PC-3 (cell line): ENCODE results near the gene P2RY1. TPM values are rescaled to one million over a fixed set of nuclear protein-coding genes. Genes with fewer than 3 reads are reported as not detected.

ENCODE experiments used
- ATAC-seq: fragments of 200-7000 bp; cut with Tn5 transposase; 2 replicates; pipeline ENCODE4 v1.9.1; 2020; ENCODE audit warnings: mild to moderate bottlenecking, moderate library complexity
- BruUV-seq: library from RNA; stranded (reverse); fragments of 400-500 nt; replicated peaks from 2 replicates; lab custom pipeline; 2021; lab: Mats Ljungman, UMichigan
- CTCF ChIA-PET: fragments of 300-600 bp; sonication (Branson Sonifier 250); formaldehyde crosslinking; loops from one replicate; lab custom pipeline; 2022; ENCODE audit warnings: antibody characterized with exemption; lab: Charles Lee
- POLR2A ChIA-PET: fragments of 300-600 bp; sonication (Branson Sonifier 250); formaldehyde crosslinking; loops from one replicate; lab custom pipeline; 2022; ENCODE audit warnings: antibody characterized with exemption; ENCODE audit not compliant: unreplicated experiment; lab: Charles Lee
- DNase-seq: peaks from one replicate; pipeline ENCODE4 v3.0.0-alpha.2; 2015
- H2AFZ ChIP-seq: fragments of 300-600 bp; sonication (generic); 2 replicates; pipeline ENCODE4 v1.6.0; 2016; ENCODE audit warnings: antibody characterized with exemption, low read length
- H3F3A ChIP-seq: fragments of 300-600 bp; sonication (generic); one replicate; pipeline ENCODE4 v1.6.0; 2017; ENCODE audit warnings: antibody characterized with exemption, low read length, control low read depth, mild to moderate bottlenecking; ENCODE audit not compliant: unreplicated experiment
- H3K27ac ChIP-seq: fragments of 300-600 bp; sonication (generic); 2 replicates; pipeline ENCODE4 v1.5.1; 2016; ENCODE audit warnings: mild to moderate bottlenecking, low read length
- H3K27me3 ChIP-seq: fragments of 300-600 bp; sonication (generic); 2 replicates; pipeline ENCODE4 v1.6.1; 2016; ENCODE audit warnings: low read length, mixed read lengths
- H3K36me3 ChIP-seq: fragments of 300-600 bp; sonication (generic); 2 replicates; pipeline ENCODE4 v1.6.1; 2016; ENCODE audit warnings: low read depth, mixed run types, low read length, mixed read lengths
- H3K4me1 ChIP-seq: fragments of 300-600 bp; sonication (generic); 2 replicates; pipeline ENCODE4 v1.5.1; 2016; ENCODE audit warnings: low read length; ENCODE audit not compliant: insufficient read depth
- H3K4me2 ChIP-seq: fragments of 300-600 bp; sonication (generic); 2 replicates; pipeline ENCODE4 v1.6.0; 2016; ENCODE audit warnings: low read length
- H3K4me3 ChIP-seq: fragments of 300-600 bp; sonication (generic); 2 replicates; pipeline ENCODE4 v1.5.1; 2016; ENCODE audit warnings: mild to moderate bottlenecking, low read length, mixed read lengths
- H3K79me2 ChIP-seq: fragments of 300-600 bp; sonication (generic); 2 replicates; pipeline ENCODE4 v1.6.1; 2017; ENCODE audit warnings: low read length, mixed read lengths
- H3K9ac ChIP-seq: fragments of 300-600 bp; sonication (generic); 2 replicates; pipeline ENCODE4 v1.6.0; 2016; ENCODE audit warnings: mild to moderate bottlenecking, low read length
- H3K9me2 ChIP-seq: fragments of 300-600 bp; sonication (generic); replicated peaks from 2 replicates; pipeline ENCODE4 v1.6.1; 2016; ENCODE audit warnings: mixed run types, low read length, mixed read lengths
- H3K9me3 ChIP-seq: fragments of 300-600 bp; sonication (generic); 2 replicates; pipeline ENCODE4 v1.6.1; 2016; ENCODE audit warnings: low read length, mixed read lengths
- H4K20me1 ChIP-seq: fragments of 300-600 bp; sonication (generic); 2 replicates; pipeline ENCODE4 v1.6.1; 2016; ENCODE audit warnings: low read length, mixed read lengths
- CTCF ChIP-seq: fragments of 300-600 bp; sonication (generic); conservative IDR thresholded peaks from 2 replicates; pipeline ENCODE4 v1.5.1; 2017; ENCODE audit warnings: antibody characterized with exemption, low read depth, mild to moderate bottlenecking, low read length
- EZH2 ChIP-seq: fragments of 300-600 bp; sonication (generic); IDR thresholded peaks from one replicate; pipeline ENCODE4 v1.6.1; 2017; ENCODE audit warnings: antibody characterized with exemption, mild to moderate bottlenecking, low read length; ENCODE audit not compliant: unreplicated experiment
- EZH2phosphoT487 ChIP-seq: fragments of 300-600 bp; sonication (generic); IDR thresholded peaks from 2 replicates; pipeline ENCODE4 v1.6.1; 2018; ENCODE audit warnings: mild to moderate bottlenecking, antibody characterized with exemption, low read length, borderline replicate concordance
- intact Hi-C: fragments of 100-400 bp; cut with micrococcal nuclease; formaldehyde crosslinking; loops from 2 replicates; pipeline ENCODE4 v1.9.0; 2023
- total RNA-seq: library from RNA; depleted of rRNA; stranded (reverse); fragments of >200 nt; gene quantifications from 2 replicates; pipeline ENCODE4 v1.2.3, GENCODE V29; 2014

Gene P2RY1
- total RNA-seq, 1 experiment from 2014 or later: 0.29 TPM

GRCh38 chr3:152790651-152791387, 44.1 kb upstream of the P2RY1 start:
- no peaks in the 10 kb centered on the region for H3F3A ChIP-seq
- H3K27me3 ChIP-seq: no peaks in the 10 kb centered on the region
- TF ChIP-seq EZH2phosphoT487 (no peak), EZH2 (no peak), CTCF (no peak)
- CTCF ChIA-PET: no interaction called here
- no peak overlapping the region for H3K4me2 ChIP-seq
- POLR2A ChIA-PET: no interaction called here
- DNase-seq (no peak), ATAC-seq (no peak)
- H2AFZ ChIP-seq: no peak overlapping the region
- H3K4me1 ChIP-seq: no peaks in the 10 kb centered on the region
- no peaks in the 10 kb centered on the region for H3K79me2 ChIP-seq
- H3K4me3 ChIP-seq: no peak overlapping the region
- H3K36me3 ChIP-seq: no peaks in the 10 kb centered on the region
- no peak overlapping the region for H3K27ac ChIP-seq
- no peaks in the 10 kb centered on the region for H4K20me1 ChIP-seq
- H3K9me3 ChIP-seq: no peaks in the 10 kb centered on the region
- no peak overlapping the region for H3K9ac ChIP-seq
- H3K9me2 ChIP-seq: no peaks in the 10 kb centered on the region
- intact Hi-C loops: no loop called here
- BruUV-seq: no TSS peak

GRCh38 chr3:152793969-152794368, 41.0 kb upstream of the P2RY1 start:
- H3K36me3 ChIP-seq: no peaks in the 10 kb centered on the region
- ATAC-seq (peak; percentile 37), DNase-seq (no peak)
- H4K20me1 ChIP-seq: no peaks in the 10 kb centered on the region
- no peaks in the 10 kb centered on the region for H3K9me3 ChIP-seq
- no peak overlapping the region for H3K9ac ChIP-seq
- BruUV-seq: no TSS peak
- H2AFZ ChIP-seq: no peak overlapping the region
- intact Hi-C loops: no loop called here
- no peak overlapping the region for H3K4me2 ChIP-seq
- H3K9me2 ChIP-seq: no peaks in the 10 kb centered on the region
- no peaks in the 10 kb centered on the region for H3F3A ChIP-seq
- TF ChIP-seq CTCF (no peak), EZH2phosphoT487 (no peak), EZH2 (no peak)
- no peaks in the 10 kb centered on the region for H3K27me3 ChIP-seq
- no peaks in the 10 kb centered on the region for H3K4me1 ChIP-seq
- no peak overlapping the region for H3K27ac ChIP-seq
- H3K79me2 ChIP-seq: no peaks in the 10 kb centered on the region
- CTCF ChIA-PET: no interaction called here
- POLR2A ChIA-PET: no interaction called here
- H3K4me3 ChIP-seq: no peak overlapping the region

GRCh38 chr3:152797751-152798432, 37.0 kb upstream of the P2RY1 start:
- Histone ChIP-seq H3K9ac (no peak overlapping the region), H3K9me3 (no peaks in the 10 kb centered on the region), H3K79me2 (no peaks in the 10 kb centered on the region), H3K4me2 (no peak overlapping the region), H3K27me3 (no peaks in the 10 kb centered on the region), H3F3A (no peaks in the 10 kb centered on the region), H3K4me1 (no peaks in the 10 kb centered on the region), H3K27ac (no peak overlapping the region), H2AFZ (no peak overlapping the region), H4K20me1 (no peaks in the 10 kb centered on the region), H3K4me3 (no peak overlapping the region), H3K36me3 (no peaks in the 10 kb centered on the region), H3K9me2 (no peaks in the 10 kb centered on the region)
- ChIA-PET CTCF (no interaction called here), POLR2A (no interaction called here)
- BruUV-seq: no TSS peak
- no peak for DNase-seq
- intact Hi-C loops: no loop called here
- TF ChIP-seq EZH2 (no peak), CTCF (no peak), EZH2phosphoT487 (no peak)
- no peak for ATAC-seq
